Measurements from ENCODE around the gene MYBPHL. TPM values are rescaled to one million over a fixed set of nuclear protein-coding genes. Genes with fewer than 3 reads are reported as not detected.

Gene MYBPHL
- total and polyA plus RNA-seq, 2 of the 13 experiments (the other 11 are each of a cell fraction or from before 2014, with no cell fraction given) = 3.7 to 3.8 TPM

- no peak for TF ChIP-seq ZNF703 (CRISPR knock-in tag; IDR thresholded peaks at IDR 0.05; ENCODE audit: borderline replicate concordance)
- TF ChIP-seq THAP11 (CRISPR knock-in tag; IDR thresholded peaks at IDR 0.05) = 0 out of 2 replicates have a peak, but pooled peaks have one; percentile 10
- no peak for TF ChIP-seq PRDM15 (CRISPR knock-in tag; IDR thresholded peaks at IDR 0.05)
- no peak for TF ChIP-seq CEBPB (IDR thresholded peaks at IDR 0.05; ENCODE audit: borderline replicate concordance, low read depth, low read length)
- TF ChIP-seq ZNF207 (IDR thresholded peaks at IDR 0.05; ENCODE audit: borderline replicate concordance) = no peak
- no peak for TF ChIP-seq RFXANK (CRISPR knock-in tag; IDR thresholded peaks at IDR 0.05)
- no peak for TF ChIP-seq MAFK (conservative IDR thresholded peaks at IDR 0.05 in 1 of 2, IDR thresholded peaks at IDR 0.05 in 1 of 2; ENCODE audit: low read length in 2 of 2)
- TF ChIP-seq ATM (IDR thresholded peaks at IDR 0.05; ENCODE audit: borderline replicate concordance) = no peak
- no peak for TF ChIP-seq ZKSCAN5 (CRISPR knock-in tag; IDR thresholded peaks at IDR 0.05)
- no peak for TF ChIP-seq PHF20 (CRISPR knock-in tag; IDR thresholded peaks at IDR 0.05)
- TF ChIP-seq HNRNPL (IDR thresholded peaks at IDR 0.05; ENCODE audit: low read depth, low read length) = no peak
- no peak for TF ChIP-seq CBX5 (CRISPR knock-in tag; IDR thresholded peaks at IDR 0.05; ENCODE audit: borderline replicate concordance)
- TF ChIP-seq GLI4 (CRISPR knock-in tag; IDR thresholded peaks at IDR 0.05; ENCODE audit: borderline replicate concordance) = no peak
- 0 out of 2 replicates have a peak, but pooled peaks have one; percentile 2 for TF ChIP-seq POGZ (CRISPR knock-in tag; IDR thresholded peaks at IDR 0.05)
- TF ChIP-seq HDAC1 (CRISPR knock-in tag; IDR thresholded peaks at IDR 0.05) = peak; percentile 31; the same call in 1 of the 2 replicates
- no peak for TF ChIP-seq NFE2 (CRISPR knock-in tag; IDR thresholded peaks at IDR 0.05)
- no peak for TF ChIP-seq PRMT3 (CRISPR knock-in tag; IDR thresholded peaks at IDR 0.05; ENCODE audit: borderline replicate concordance, low read depth)
- TF ChIP-seq ZNF251 (CRISPR knock-in tag; IDR thresholded peaks at IDR 0.05) = no peak
- no peak for TF ChIP-seq BATF2 (CRISPR knock-in tag; IDR thresholded peaks at IDR 0.05)
- no peak for TF ChIP-seq ZNF281 (CRISPR knock-in tag; IDR thresholded peaks at IDR 0.05; ENCODE audit: borderline replicate concordance)
- TF ChIP-seq, protein P1, sequence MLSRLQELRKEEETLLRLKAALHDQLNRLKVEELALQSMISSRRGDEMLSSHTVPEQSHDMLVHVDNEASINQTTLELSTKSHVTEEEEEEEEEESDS (CRISPR knock-in tag; IDR thresholded peaks at IDR 0.05; ENCODE audit: borderline replicate concordance) = no peak
- TF ChIP-seq, protein P2, sequence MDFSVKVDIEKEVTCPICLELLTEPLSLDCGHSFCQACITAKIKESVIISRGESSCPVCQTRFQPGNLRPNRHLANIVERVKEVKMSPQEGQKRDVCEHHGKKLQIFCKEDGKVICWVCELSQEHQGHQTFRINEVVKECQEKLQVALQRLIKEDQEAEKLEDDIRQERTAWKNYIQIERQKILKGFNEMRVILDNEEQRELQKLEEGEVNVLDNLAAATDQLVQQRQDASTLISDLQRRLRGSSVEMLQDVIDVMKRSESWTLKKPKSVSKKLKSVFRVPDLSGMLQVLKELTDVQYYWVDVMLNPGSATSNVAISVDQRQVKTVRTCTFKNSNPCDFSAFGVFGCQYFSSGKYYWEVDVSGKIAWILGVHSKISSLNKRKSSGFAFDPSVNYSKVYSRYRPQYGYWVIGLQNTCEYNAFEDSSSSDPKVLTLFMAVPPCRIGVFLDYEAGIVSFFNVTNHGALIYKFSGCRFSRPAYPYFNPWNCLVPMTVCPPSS (IDR thresholded peaks at IDR 0.05) = no peak
Observed at GRCh38 chr1:109299558-109300343, 7.1 kb downstream of the MYBPHL start (continued).
